Fibroblast of lung (primary cell): Measurements from ENCODE around the gene MXRA8. TPM values are rescaled to one million over a fixed set of nuclear protein-coding genes. Genes with fewer than 3 reads are reported as not detected.
A peak's percentile ranks its signal among the peaks of the same experiment; 100 is the strongest.

Experiments used
- DNase-seq, 2 donors: peaks; one replicate each; pipeline versions ENCODE4 v3.0.0 to v3.0.0-alpha.2; 2010; ENCODE audit warnings: low read depth in 2 of 2
- H2AFZ ChIP-seq: 2 replicates; pipeline ENCODE4 v1.5.1; 2012; ENCODE audit warnings: low read length, control low read depth, inconsistent platforms
- H3K27ac ChIP-seq: 2 replicates; pipeline ENCODE4 v1.5.1; 2011; ENCODE audit warnings: low read length, control low read depth; ENCODE audit not compliant: insufficient read depth
- H3K27me3 ChIP-seq: 2 replicates; pipeline ENCODE4 v1.5.1; 2011; ENCODE audit warnings: mild to moderate bottlenecking, low read length; ENCODE audit not compliant: control insufficient read depth, insufficient read depth
- H3K36me3 ChIP-seq: 2 replicates; pipeline ENCODE4 v1.5.1; 2011; ENCODE audit warnings: low read length; ENCODE audit not compliant: control insufficient read depth, insufficient read depth
- H3K4me1 ChIP-seq: 2 replicates; pipeline ENCODE4 v1.5.1; 2011; ENCODE audit warnings: low read length; ENCODE audit not compliant: control insufficient read depth, insufficient read depth; ENCODE audit errors: extremely low read depth
- H3K4me2 ChIP-seq: 2 replicates; pipeline ENCODE4 v1.5.1; 2011; ENCODE audit warnings: low read length, control low read depth; ENCODE audit not compliant: insufficient read depth; ENCODE audit errors: extremely low read depth
- H3K4me3 ChIP-seq, 4 experiments: fragments of 200-600 bp in 1 of 4; sonication (generic) in 1 of 4; replicated peaks in 1 of 4; 2 replicates each; pipeline ENCODE4 v1.5.1; 2011 to 2016; ENCODE audit warnings: low read length in 4 of 4, low read depth in 3 of 4, mild to moderate bottlenecking in 3 of 4, control low read depth in 2 of 4, inconsistent platforms in 1 of 4, mixed read lengths in 1 of 4; ENCODE audit not compliant: insufficient read depth in 1 of 4; ENCODE audit errors: control extremely low read depth in 1 of 4
- H3K79me2 ChIP-seq: 2 replicates; pipeline ENCODE4 v1.5.1; 2012; ENCODE audit warnings: mild to moderate bottlenecking, low read length, inconsistent platforms; ENCODE audit not compliant: control insufficient read depth, insufficient read depth
- H3K9ac ChIP-seq: 2 replicates; pipeline ENCODE4 v1.5.1; 2011; ENCODE audit warnings: mild to moderate bottlenecking, low read length, control low read depth; ENCODE audit not compliant: insufficient read depth
- H3K9me3 ChIP-seq: 2 replicates; pipeline ENCODE4 v1.5.1; 2012; ENCODE audit warnings: low read depth, low read length; ENCODE audit not compliant: control insufficient read depth, insufficient read depth
- H4K20me1 ChIP-seq: 2 replicates; pipeline ENCODE4 v1.5.1; 2011; ENCODE audit warnings: low read length; ENCODE audit not compliant: control insufficient read depth, insufficient read depth; ENCODE audit errors: extremely low read depth
- CTCF ChIP-seq, 2 donors: IDR thresholded peaks in 1 of 2; conservative IDR thresholded peaks in 1 of 2; 1 replicate in 1 of 2; 2 replicates in 1 of 2; pipeline ENCODE4 v1.5.1; 2011 to 2012; ENCODE audit warnings: low read length in 2 of 2, control low read depth in 1 of 2, inconsistent platforms in 1 of 2, low read depth in 1 of 2, mild to moderate bottlenecking in 1 of 2
- EZH2 ChIP-seq: IDR thresholded peaks from 2 replicates; pipeline ENCODE4 v1.5.1; 2012; ENCODE audit warnings: low read length, control low read depth, mild to moderate bottlenecking; ENCODE audit errors: missing control alignments
- polyA plus RNA-seq, 2 donors: library from polyadenylated mRNA; depleted of rRNA in 1 of 2; stranded (reverse) in 1 of 2; unstranded in 1 of 2; fragments of >200 nt; gene quantifications; 2 replicates each; pipeline ENCODE4 v1.2.1, GENCODE V29; 2011 to 2012; ENCODE audit warnings: missing spikeins in 1 of 2
- total RNA-seq: library from RNA; depleted of rRNA; stranded (reverse); fragments of >200 nt; gene quantifications from 2 replicates; pipeline ENCODE4 v1.2.1, GENCODE V29; 2014

MXRA8 gene
- total and polyA plus RNA-seq, 2 donors (not counting 1 experiment from before 2014, with no cell fraction given) = 205 to 397 TPM

GRCh38 chr1:1402072-1402900 lies 43.9 kb upstream of the MXRA8 start:
- Histone ChIP-seq H3K4me2 (no peak overlapping the region), H3K4me1 (peaks cover 21% of the 10 kb centered on the region), H3K9me3 (no peaks in the 10 kb centered on the region), H3K79me2 (peaks cover 72% of the 10 kb centered on the region), H2AFZ (no peak overlapping the region), H3K36me3 (peaks cover 33% of the 10 kb centered on the region), H3K9ac (no peak overlapping the region), H3K27me3 (no peaks in the 10 kb centered on the region), H3K27ac (no peak overlapping the region), H3K4me3 (no peak overlapping the region), H4K20me1 (no peaks in the 10 kb centered on the region)
- DNase-seq = peak; percentile 59 to 72
- TF ChIP-seq EZH2 (no peak), CTCF (conservative IDR thresholded peaks at IDR 0.05 in 1 of 2, IDR thresholded peaks at IDR 0.05 in 1 of 2; ENCODE audit: low read depth in 1 of 2, low read length in 2 of 2) (peak; percentile 58 to 71)

GRCh38 chr1:1401457-1402010 lies 43.2 kb upstream of the MXRA8 start:
- Histone ChIP-seq H3K9ac (no peak overlapping the region), H3K79me2 (peaks cover 69% of the 10 kb centered on the region), H3K27ac (no peak overlapping the region), H3K4me1 (peaks cover 21% of the 10 kb centered on the region), H3K4me3 (peak overlapping the region in 1 of 4 experiments; percentile 14), H3K27me3 (no peaks in the 10 kb centered on the region), H4K20me1 (no peaks in the 10 kb centered on the region), H3K4me2 (no peak overlapping the region), H3K36me3 (peaks cover 37% of the 10 kb centered on the region), H3K9me3 (no peaks in the 10 kb centered on the region), H2AFZ (no peak overlapping the region)
- TF ChIP-seq CTCF (conservative IDR thresholded peaks at IDR 0.05 in 1 of 2, IDR thresholded peaks at IDR 0.05 in 1 of 2; ENCODE audit: low read depth in 1 of 2, low read length in 2 of 2) = no peak
- no peak for TF ChIP-seq EZH2
- no peak for DNase-seq

GRCh38 chr1:1400576-1401456 lies 42.5 kb upstream of the MXRA8 start:
- Histone ChIP-seq H3K27me3 (no peaks in the 10 kb centered on the region), H3K79me2 (peaks cover 62% of the 10 kb centered on the region), H3K27ac (peak overlapping the region; percentile 91), H3K4me1 (peaks cover 18% of the 10 kb centered on the region), H3K9me3 (no peaks in the 10 kb centered on the region), H3K9ac (peak overlapping the region; percentile 89), H3K36me3 (peaks cover 37% of the 10 kb centered on the region), H3K4me2 (peak overlapping the region; percentile 100), H4K20me1 (no peaks in the 10 kb centered on the region), H3K4me3 (peak overlapping the region; percentile 77 to 100 (median 96)), H2AFZ (no peak overlapping the region)
- DNase-seq = peak in 1 of 2 donors; percentile 18
- TF ChIP-seq CTCF (conservative IDR thresholded peaks at IDR 0.05 in 1 of 2, IDR thresholded peaks at IDR 0.05 in 1 of 2; ENCODE audit: low read depth in 1 of 2, low read length in 2 of 2) (no peak), EZH2 (no peak)
